ENCODE data around the gene DRC7. TPM values are rescaled to one million over a fixed set of nuclear protein-coding genes. Genes with fewer than 3 reads are reported as not detected.
A peak's percentile ranks its signal among the peaks of the same experiment; 100 is the strongest.

Gene DRC7
- polyA plus RNA-seq, 3 donors from 2014 or later, result not detected

- H3K27me3 Mint-ChIP-seq (ENCODE audit: low read depth in 3 of 3), result peaks cover 0 to 2% (median 0%) of the 10 kb centered on the region in 3 donors
- H3K4me3 Mint-ChIP-seq, result no peak overlapping the region
- H3K4me1 Mint-ChIP-seq, result peaks cover 0 to 2% of the 10 kb centered on the region in 2 donors
- peak overlapping the region in 1 of 6 donors; percentile 30 for H3K27ac Mint-ChIP-seq
- H3K9me3 Mint-ChIP-seq, result no peaks in the 10 kb centered on the region
- no peak for DNase-seq
- no peaks in the 10 kb centered on the region for H3K36me3 Mint-ChIP-seq
These were observed 4.3 kb downstream of the DRC7 start for GRCh38 chr16:57698812-57699405.

DNA sequence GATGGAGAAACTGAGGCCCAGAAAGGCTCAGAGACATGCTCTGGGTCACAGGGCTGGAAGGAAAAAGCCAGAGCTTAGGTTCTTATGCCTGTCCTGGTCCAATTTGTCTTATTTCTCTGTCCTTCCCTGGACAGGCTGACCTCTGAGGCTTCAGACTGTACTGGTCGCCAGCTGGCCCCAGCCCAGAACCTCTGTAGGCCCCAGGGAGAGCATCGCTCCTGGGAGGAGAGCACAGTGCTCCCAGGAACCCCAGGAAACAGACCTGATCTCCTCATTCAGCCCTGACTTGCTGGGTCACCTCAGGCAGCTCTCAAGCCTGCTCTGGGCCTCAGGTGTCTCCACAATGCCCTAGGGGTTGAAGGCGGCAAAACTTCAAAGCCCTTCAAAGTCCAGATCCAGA lies 4.9 kb downstream of the DRC7 start:
- H3K9me3 Mint-ChIP-seq, result no peaks in the 10 kb centered on the region
- peaks cover 0 to 2% (median 0%) of the 10 kb centered on the region in 3 donors for H3K27me3 Mint-ChIP-seq (ENCODE audit: low read depth in 3 of 3)
- H3K36me3 Mint-ChIP-seq, result no peaks in the 10 kb centered on the region
- peaks cover 0 to 2% of the 10 kb centered on the region in 2 donors for H3K4me1 Mint-ChIP-seq
- H3K4me3 Mint-ChIP-seq, result no peak overlapping the region
- H3K27ac Mint-ChIP-seq, result no peak overlapping the region
- DNase-seq, result no peak

DNA sequence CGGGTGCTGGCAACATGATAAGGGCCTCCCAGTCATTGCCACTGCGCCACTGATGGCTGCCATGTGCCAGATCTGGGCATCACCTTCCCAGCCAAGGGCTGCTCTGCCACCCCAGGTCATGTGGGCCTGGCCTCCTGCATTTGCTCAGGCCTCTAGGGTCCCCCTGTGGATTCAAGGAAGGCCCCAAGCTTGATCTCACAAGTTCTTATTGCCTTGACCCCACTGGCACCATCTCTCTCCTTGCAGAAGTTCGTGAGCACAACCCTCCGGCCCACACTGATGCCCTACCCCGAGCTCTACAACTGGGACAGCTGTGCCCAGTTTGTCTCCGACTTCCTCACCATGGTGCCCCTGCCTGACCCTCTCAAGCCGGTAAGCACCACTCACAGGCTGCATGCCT lies 5.3 kb downstream of the DRC7 start:
- no peak for DNase-seq
- no peak overlapping the region for H3K4me3 Mint-ChIP-seq
- no peaks in the 10 kb centered on the region for H3K36me3 Mint-ChIP-seq
- H3K9me3 Mint-ChIP-seq, result no peaks in the 10 kb centered on the region
- H3K27ac Mint-ChIP-seq, result no peak overlapping the region
- H3K27me3 Mint-ChIP-seq (ENCODE audit: low read depth in 3 of 3), result peaks cover 0 to 2% (median 0%) of the 10 kb centered on the region in 3 donors
- H3K4me1 Mint-ChIP-seq, result no peaks in the 10 kb centered on the region

- H3K36me3 Mint-ChIP-seq, result no peaks in the 10 kb centered on the region
- no peaks in the 10 kb centered on the region for H3K9me3 Mint-ChIP-seq
- DNase-seq, result no peak
- H3K4me1 Mint-ChIP-seq, result no peaks in the 10 kb centered on the region
- no peak overlapping the region for H3K4me3 Mint-ChIP-seq
- peak overlapping the region in 1 of 6 donors; percentile 14 for H3K27ac Mint-ChIP-seq
- H3K27me3 Mint-ChIP-seq (ENCODE audit: low read depth in 3 of 3), result no peaks in the 10 kb centered on the region
These were observed 6.4 kb downstream of the DRC7 start for GRCh38 chr16:57700781-57701551.

DNA sequence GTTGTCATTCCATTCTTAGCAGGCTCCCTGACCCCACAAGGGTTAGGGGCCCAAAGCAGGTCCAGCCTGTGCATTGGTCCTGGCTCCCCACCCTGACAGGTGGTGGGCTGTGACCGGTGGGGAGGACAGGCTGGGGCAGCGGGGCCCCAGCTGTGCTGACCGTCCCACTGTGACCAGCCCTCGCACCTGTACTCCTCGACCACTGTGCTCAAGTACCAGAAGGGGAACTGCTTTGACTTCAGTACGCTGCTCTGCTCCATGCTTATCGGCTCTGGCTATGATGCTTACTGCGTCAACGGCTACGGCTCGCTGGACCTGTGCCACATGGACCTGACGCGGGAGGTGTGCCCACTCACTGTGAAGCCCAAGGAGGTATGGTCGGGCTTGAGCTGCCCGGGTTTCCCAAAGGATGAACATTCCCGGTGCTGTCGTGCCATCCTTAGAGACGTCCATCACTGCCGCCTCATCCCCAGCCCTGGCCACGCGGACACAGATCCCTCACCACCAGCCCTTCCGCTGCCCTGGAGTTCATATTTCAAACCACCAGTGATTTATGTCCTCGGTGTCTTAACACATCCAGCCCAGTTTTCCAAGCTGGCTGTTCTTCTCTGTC lies 7.3 kb downstream of the DRC7 start:
- no peaks in the 10 kb centered on the region for H3K27me3 Mint-ChIP-seq (ENCODE audit: low read depth in 3 of 3)
- no peaks in the 10 kb centered on the region for H3K36me3 Mint-ChIP-seq
- no peaks in the 10 kb centered on the region for H3K9me3 Mint-ChIP-seq
- no peak overlapping the region for H3K4me3 Mint-ChIP-seq
- no peaks in the 10 kb centered on the region for H3K4me1 Mint-ChIP-seq
- H3K27ac Mint-ChIP-seq, result no peak overlapping the region
- no peak for DNase-seq

- Mint-ChIP-seq H3K4me1 (no peaks in the 10 kb centered on the region), H3K36me3 (no peaks in the 10 kb centered on the region), H3K9me3 (no peaks in the 10 kb centered on the region), H3K27ac (no peak overlapping the region), H3K4me3 (no peak overlapping the region), H3K27me3 (ENCODE audit: low read depth in 3 of 3) (peaks cover 0 to 3% (median 0%) of the 10 kb centered on the region in 3 donors)
- DNase-seq, result no peak
These were observed 8.9 kb downstream of the DRC7 start for GRCh38 chr16:57703416-57704010.

DNA sequence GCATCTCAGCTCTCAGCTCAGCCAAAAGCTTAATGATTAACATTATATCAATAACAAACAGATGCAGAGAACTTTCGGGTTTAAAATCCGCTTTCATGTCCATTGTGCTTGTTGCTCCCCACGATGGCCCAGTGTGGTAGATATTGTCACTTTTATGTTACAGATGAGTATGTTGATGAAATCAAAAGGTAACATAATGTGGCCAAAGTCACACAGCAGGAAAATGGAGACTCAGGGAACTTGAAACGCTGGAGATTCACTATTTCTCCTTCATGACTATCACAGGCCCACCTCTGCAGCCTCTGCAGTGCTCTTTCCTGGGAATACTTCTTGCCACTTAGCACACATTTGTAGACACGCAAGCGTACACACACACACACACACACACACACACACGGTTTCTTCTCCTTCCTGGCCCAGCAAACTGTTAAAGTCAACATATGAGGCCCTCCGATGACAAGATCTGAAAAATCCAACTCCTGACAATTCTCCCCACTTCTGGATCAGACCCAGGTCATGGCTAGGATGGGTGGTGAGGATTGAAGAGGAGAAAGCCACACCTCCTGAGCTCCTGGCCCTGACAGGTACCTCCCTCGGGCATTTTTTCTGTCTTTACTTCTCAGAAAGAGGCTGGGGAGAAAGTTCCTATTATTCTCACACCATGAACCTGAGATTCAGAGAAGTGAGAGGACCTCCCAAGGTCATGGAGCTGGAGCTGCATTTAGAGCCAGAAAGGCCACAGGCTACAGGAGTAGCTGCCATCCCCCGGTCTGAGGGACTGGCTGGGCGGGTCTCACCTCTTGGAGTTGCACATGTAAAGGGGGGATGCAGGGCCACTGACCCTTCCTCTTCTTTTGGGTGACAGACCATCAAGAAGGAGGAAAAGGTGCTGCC lies 9.7 kb downstream of the DRC7 start:
- no peaks in the 10 kb centered on the region for H3K36me3 Mint-ChIP-seq
- DNase-seq, result no peak
- H3K9me3 Mint-ChIP-seq, result no peaks in the 10 kb centered on the region
- no peak overlapping the region for H3K27ac Mint-ChIP-seq
- peaks cover 0 to 3% (median 0%) of the 10 kb centered on the region in 3 donors for H3K27me3 Mint-ChIP-seq (ENCODE audit: low read depth in 3 of 3)
- no peak overlapping the region for H3K4me3 Mint-ChIP-seq
- H3K4me1 Mint-ChIP-seq, result no peaks in the 10 kb centered on the region

GRCh38 chr16:57704905-57705852 lies 10.6 kb downstream of the DRC7 start:
- Mint-ChIP-seq H3K4me3 (no peak overlapping the region), H3K27me3 (ENCODE audit: low read depth in 3 of 3) (peaks cover 0 to 3% (median 0%) of the 10 kb centered on the region in 3 donors), H3K27ac (no peak overlapping the region), H3K4me1 (no peaks in the 10 kb centered on the region), H3K36me3 (no peaks in the 10 kb centered on the region), H3K9me3 (no peaks in the 10 kb centered on the region)
- no peak for DNase-seq

- Mint-ChIP-seq H3K27me3 (ENCODE audit: low read depth in 3 of 3) (peaks cover 0 to 3% (median 0%) of the 10 kb centered on the region in 3 donors), H3K9me3 (no peaks in the 10 kb centered on the region), H3K27ac (peak overlapping the region in 2 of 6 donors; percentile 30 to 53), H3K36me3 (no peaks in the 10 kb centered on the region), H3K4me1 (no peaks in the 10 kb centered on the region), H3K4me3 (no peak overlapping the region)
- DNase-seq, result no peak
These were observed 12.1 kb downstream of the DRC7 start for GRCh38 chr16:57706717-57707116.

- Mint-ChIP-seq H3K4me3 (no peak overlapping the region), H3K4me1 (no peaks in the 10 kb centered on the region), H3K36me3 (no peaks in the 10 kb centered on the region), H3K27ac (no peak overlapping the region), H3K9me3 (no peaks in the 10 kb centered on the region), H3K27me3 (ENCODE audit: low read depth in 3 of 3) (peaks cover 0 to 3% (median 0%) of the 10 kb centered on the region in 3 donors)
- DNase-seq, result no peak
These were observed 12.7 kb downstream of the DRC7 start for GRCh38 chr16:57707331-57707730.

- H3K27me3 Mint-ChIP-seq (ENCODE audit: low read depth in 3 of 3), result peaks cover 0 to 5% (median 0%) of the 10 kb centered on the region in 3 donors
- no peak overlapping the region for H3K4me3 Mint-ChIP-seq
- H3K9me3 Mint-ChIP-seq, result no peaks in the 10 kb centered on the region
- DNase-seq, result no peak
- no peak overlapping the region for H3K27ac Mint-ChIP-seq
- no peaks in the 10 kb centered on the region for H3K4me1 Mint-ChIP-seq
- H3K36me3 Mint-ChIP-seq, result no peaks in the 10 kb centered on the region
These were observed 13.6 kb downstream of the DRC7 start for GRCh38 chr16:57708168-57708567.

GRCh38 chr16:57709663-57710062 lies 15.1 kb downstream of the DRC7 start:
- no peaks in the 10 kb centered on the region for H3K4me1 Mint-ChIP-seq
- no peaks in the 10 kb centered on the region for H3K9me3 Mint-ChIP-seq
- H3K27ac Mint-ChIP-seq, result no peak overlapping the region
- DNase-seq, result no peak
- H3K36me3 Mint-ChIP-seq, result no peaks in the 10 kb centered on the region
- H3K27me3 Mint-ChIP-seq (ENCODE audit: low read depth in 3 of 3), result peaks cover 0 to 5% (median 0%) of the 10 kb centered on the region in 3 donors
- no peak overlapping the region for H3K4me3 Mint-ChIP-seq
